GM13976 (cell line): ENCODE results near the gene RNF215.
"Not testable (repeated sequence)": the region's sequence is repeated elsewhere in the genome, so short reads cannot be mapped to it uniquely, and the experiment has no call there.

Source experiments
- DNase-seq: peaks from one replicate; pipeline ENCODE4 v3.0.0; 2012; ENCODE audit warnings: low spot score
- in situ Hi-C: fragments of 300-500 bp; cut with MboI; formaldehyde crosslinking; loops from one replicate; pipeline ENCODE4 v1.12.0; 2022; ENCODE audit warnings: low sequenced_read_pairs, mixed read lengths, inconsistent platforms; ENCODE audit not compliant: unreplicated experiment
- TF ChIP-seq, protein P1 (sequence below): IDR thresholded peaks from 2 replicates; pipeline ENCODE4 v1.5.1; 2012; ENCODE audit warnings: borderline replicate concordance, mild to moderate bottlenecking; ENCODE audit not compliant: insufficient read depth; ENCODE audit errors: extremely low read depth, missing control alignments, control extremely low read depth

RNF215 gene

DNA sequence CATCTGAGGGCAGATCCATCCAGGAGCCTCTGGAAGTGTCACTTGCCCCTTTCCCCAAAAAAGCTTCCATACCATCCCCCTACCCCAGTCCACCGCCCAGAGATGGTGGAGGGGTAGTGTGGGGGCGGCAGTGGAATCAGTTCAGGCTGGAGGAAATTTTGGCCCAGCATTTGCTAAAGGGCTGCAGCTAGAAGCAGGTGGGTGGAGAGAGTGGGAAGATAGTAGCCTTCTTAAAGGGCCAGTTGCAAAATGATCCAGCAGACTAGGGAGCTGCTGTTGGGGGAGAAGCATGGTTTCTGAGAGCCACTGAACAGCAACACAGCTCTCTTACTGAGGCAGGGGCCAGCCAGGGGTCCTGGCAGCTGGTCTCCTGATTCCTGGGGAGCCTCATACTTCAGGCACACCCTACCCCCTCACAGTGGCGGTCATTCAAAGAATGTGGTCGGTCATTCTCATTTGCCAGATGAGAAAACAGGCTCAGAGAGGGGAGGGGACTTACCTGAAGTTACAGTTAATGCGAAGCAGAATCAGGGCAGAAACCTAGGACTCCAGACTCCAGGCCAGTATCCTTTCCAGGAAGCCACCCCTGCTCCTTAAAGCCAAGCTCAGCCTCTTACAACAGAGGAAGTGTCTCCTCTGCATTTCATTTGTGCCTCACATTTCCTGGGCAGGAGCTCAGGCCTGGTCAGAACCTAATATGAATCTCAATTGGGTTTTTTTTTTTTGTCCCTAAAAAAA lies 15.0 kb upstream of the RNF215 start:
- TF ChIP-seq, protein P1, sequence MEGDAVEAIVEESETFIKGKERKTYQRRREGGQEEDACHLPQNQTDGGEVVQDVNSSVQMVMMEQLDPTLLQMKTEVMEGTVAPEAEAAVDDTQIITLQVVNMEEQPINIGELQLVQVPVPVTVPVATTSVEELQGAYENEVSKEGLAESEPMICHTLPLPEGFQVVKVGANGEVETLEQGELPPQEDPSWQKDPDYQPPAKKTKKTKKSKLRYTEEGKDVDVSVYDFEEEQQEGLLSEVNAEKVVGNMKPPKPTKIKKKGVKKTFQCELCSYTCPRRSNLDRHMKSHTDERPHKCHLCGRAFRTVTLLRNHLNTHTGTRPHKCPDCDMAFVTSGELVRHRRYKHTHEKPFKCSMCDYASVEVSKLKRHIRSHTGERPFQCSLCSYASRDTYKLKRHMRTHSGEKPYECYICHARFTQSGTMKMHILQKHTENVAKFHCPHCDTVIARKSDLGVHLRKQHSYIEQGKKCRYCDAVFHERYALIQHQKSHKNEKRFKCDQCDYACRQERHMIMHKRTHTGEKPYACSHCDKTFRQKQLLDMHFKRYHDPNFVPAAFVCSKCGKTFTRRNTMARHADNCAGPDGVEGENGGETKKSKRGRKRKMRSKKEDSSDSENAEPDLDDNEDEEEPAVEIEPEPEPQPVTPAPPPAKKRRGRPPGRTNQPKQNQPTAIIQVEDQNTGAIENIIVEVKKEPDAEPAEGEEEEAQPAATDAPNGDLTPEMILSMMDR: no peak
- in situ Hi-C loops: no loop called here
- peak; percentile 73 for DNase-seq

DNA sequence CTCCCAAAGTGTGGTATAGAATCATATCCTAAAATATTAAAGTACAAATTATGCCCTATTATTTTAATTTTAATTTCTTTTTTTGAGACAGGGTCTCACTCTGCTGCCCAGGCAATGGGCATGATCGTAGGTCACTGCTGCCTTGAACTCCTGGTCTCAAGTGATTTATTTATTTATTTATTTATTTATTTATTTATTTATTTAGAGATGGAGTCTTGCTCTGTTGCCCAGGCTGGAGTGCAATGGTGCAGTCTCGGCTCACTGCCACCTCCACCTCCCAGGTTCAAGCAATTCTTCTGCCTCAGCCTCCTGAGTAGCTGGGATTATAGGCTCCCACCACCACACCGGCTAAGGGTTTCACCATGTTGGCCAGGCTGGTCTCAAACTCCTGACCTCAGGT lies 13.8 kb upstream of the RNF215 start:
- in situ Hi-C loops, DNase-seq: not testable (repeated sequence)

- peak; percentile 15 for DNase-seq
- TF ChIP-seq, protein P1: no peak
- in situ Hi-C loops: no loop called here
These were observed 12.9 kb upstream of the RNF215 start for GRCh38 chr22:30400159-30400558.

GRCh38 chr22:30399718-30400117 lies 12.5 kb upstream of the RNF215 start:
- TF ChIP-seq, protein P1: no peak
- no peak for DNase-seq
- in situ Hi-C loops: loop anchor here (10.0 kb wide), 1 partner anchor 85 kb away; no protein-coding TSS in a partner anchor

DNA sequence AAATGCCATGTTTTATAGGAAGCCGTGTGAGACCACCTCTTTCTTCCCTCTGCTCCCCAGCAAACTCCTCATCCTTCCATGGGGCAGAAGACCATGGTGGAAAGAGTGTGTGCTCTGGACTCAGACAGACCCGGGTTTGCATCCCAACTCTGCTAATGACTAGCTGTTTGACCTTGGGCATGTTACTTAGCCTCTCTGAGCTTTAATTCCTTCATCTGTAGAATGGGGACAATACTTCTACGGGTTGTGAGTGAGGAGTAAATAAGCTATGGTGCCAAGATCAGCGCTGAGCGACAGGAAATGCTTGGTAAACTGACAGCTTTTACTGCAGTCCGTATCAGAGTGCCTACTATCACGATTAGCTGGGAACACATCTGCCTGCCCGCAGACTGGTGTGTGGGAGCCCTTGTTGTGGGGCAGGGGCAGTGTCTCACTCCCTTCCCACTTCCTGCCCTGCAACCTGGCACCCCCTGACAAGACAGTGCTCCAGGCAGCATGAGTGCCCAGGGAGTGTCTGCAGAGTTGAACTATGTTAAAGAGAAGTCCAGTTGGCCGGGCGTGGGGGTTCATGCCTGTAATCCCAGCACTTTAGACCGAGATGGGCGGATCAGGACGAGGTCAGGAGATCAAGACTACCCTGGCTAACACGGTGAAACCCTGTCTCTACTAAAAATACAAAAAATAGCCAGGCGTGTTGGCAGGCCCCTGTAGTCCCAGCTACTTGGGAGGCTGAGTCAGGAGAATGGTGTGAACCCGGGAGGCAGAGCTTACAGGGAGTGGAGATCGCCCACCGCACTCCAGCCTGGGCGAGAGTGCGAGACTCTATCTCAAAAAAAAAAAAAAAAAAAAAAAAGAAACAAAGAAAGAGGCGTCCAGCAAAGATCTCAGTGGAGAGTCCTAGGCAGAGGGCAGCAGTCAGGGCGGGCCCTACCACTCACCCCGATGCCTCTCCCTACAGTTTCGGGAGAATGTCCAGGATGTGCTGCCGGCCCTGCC lies 11.8 kb upstream of the RNF215 start:
- in situ Hi-C loops: loop anchor here (10.0 kb wide), 1 partner anchor 86 kb away; no protein-coding TSS in a partner anchor
- TF ChIP-seq, protein P1: no peak
- peak; percentile 22 for DNase-seq

GRCh38 chr22:30397656-30398635 lies 10.7 kb upstream of the RNF215 start:
- in situ Hi-C loops: loop anchor here (10.0 kb wide), 1 partner anchor 87 kb away; no protein-coding TSS in a partner anchor
- TF ChIP-seq, protein P1: no peak
- DNase-seq: peak; percentile 27
